Lung (tissue), 12 donors: Measurements from ENCODE around the gene DAAM1. TPM values are rescaled to one million over a fixed set of nuclear protein-coding genes. Genes with fewer than 3 reads are reported as not detected.

Source experiments
- ATAC-seq: fragments of 200-7000 bp; cut with Tn5 transposase; one replicate; pipeline ENCODE4 v1.9.1; 2020; ENCODE audit warnings: moderate number of reproducible peaks; ENCODE audit not compliant: insufficient read depth, low FRiP score
- DNase-seq, 3 donors: peaks; one replicate each; pipeline ENCODE4 v3.0.0-alpha.2; 2013 to 2017
- H3K27ac ChIP-seq, 2 donors: one replicate each; pipeline ENCODE4 v1.5.1; 2013; ENCODE audit warnings: mild to moderate bottlenecking in 2 of 2, moderate library complexity in 2 of 2, control low read depth in 1 of 2, inconsistent platforms in 1 of 2, low read depth in 1 of 2, low read length in 1 of 2
- H3K27me3 ChIP-seq, 3 donors: one replicate each; pipeline ENCODE4 v1.5.1; 2013; ENCODE audit warnings: low read length in 2 of 3; ENCODE audit not compliant: control insufficient read depth in 3 of 3, insufficient read depth in 3 of 3
- H3K36me3 ChIP-seq, 4 donors: one replicate each; pipeline ENCODE4 v1.5.1; 2013; ENCODE audit warnings: low read length in 4 of 4, mild to moderate bottlenecking in 1 of 4, moderate library complexity in 1 of 4; ENCODE audit not compliant: control insufficient read depth in 4 of 4, insufficient read depth in 4 of 4
- H3K4me1 ChIP-seq, 5 donors: one replicate each; pipeline ENCODE4 v1.5.1; 2013; ENCODE audit warnings: low read length in 5 of 5, mild to moderate bottlenecking in 2 of 5, moderate library complexity in 1 of 5; ENCODE audit not compliant: control insufficient read depth in 5 of 5, insufficient read depth in 5 of 5
- H3K4me3 ChIP-seq: one replicate; pipeline ENCODE4 v1.5.1; 2013; ENCODE audit warnings: mild to moderate bottlenecking, control low read depth, moderate library complexity
- H3K9ac ChIP-seq, 2 donors: one replicate each; pipeline ENCODE4 v1.5.1; 2013; ENCODE audit warnings: low read length in 2 of 2, control low read depth in 1 of 2; ENCODE audit not compliant: insufficient read depth in 1 of 2
- H3K9me3 ChIP-seq, 4 donors: one replicate each; pipeline ENCODE4 v1.5.1; 2013; ENCODE audit warnings: low read length in 3 of 4, mild to moderate bottlenecking in 1 of 4, moderate library complexity in 1 of 4; ENCODE audit not compliant: control insufficient read depth in 4 of 4, insufficient read depth in 3 of 4
- WGBS, 2 donors: extraction: QIAGEN DNeasy Blood & Tissue Kit; methylation state at CpG; one replicate each; pipeline ENCODE4 v1.1.7; 2013; 5-methylcytosine and 5-hydroxymethylcytosine counted together
- polyA plus RNA-seq, 2 donors: library from polyadenylated mRNA; stranded (reverse); fragments of 200-250 nt; gene quantifications; one replicate each; pipeline ENCODE4 v1.2.1, GENCODE V29; 2013
- total RNA-seq, 2 donors: library from RNA; depleted of rRNA in 1 of 2; stranded (reverse); fragments of >200 nt in 1 of 2; gene quantifications; one replicate each; pipeline ENCODE4 v1.2.1, GENCODE V29; 2014 to 2021
- TF ChIP-seq, protein P1 (sequence below): IDR thresholded peaks from 2 replicates; pipeline ENCODE4 v1.5.1; 2012; ENCODE audit warnings: mild to moderate bottlenecking; ENCODE audit errors: control extremely low read depth, extremely low read depth
- donor health status: control.
- donor health status: control.
- donor health status: Bipolar disorder and iron deficiency.
- donor health status: healthy.
- donor health status: DM: yes; HTN: yes; CAD: no.

The DAAM1 gene
- total and polyA plus RNA-seq, 4 donors, result 10.3 to 84.6 (median 32.6) TPM

GRCh38 chr14:59295951-59296350, 107.5 kb downstream of the DAAM1 start:
- Histone ChIP-seq H3K9ac (no peak overlapping the region), H3K9me3 (no peaks in the 10 kb centered on the region), H3K27me3 (no peaks in the 10 kb centered on the region), H3K4me1 (peaks cover 0 to 41% (median 24%) of the 10 kb centered on the region in 5 donors), H3K4me3 (no peak overlapping the region), H3K27ac (no peak overlapping the region), H3K36me3 (peaks cover 6 to 18% (median 12%) of the 10 kb centered on the region in 4 donors)
- no peak for DNase-seq
- TF ChIP-seq, protein P1, sequence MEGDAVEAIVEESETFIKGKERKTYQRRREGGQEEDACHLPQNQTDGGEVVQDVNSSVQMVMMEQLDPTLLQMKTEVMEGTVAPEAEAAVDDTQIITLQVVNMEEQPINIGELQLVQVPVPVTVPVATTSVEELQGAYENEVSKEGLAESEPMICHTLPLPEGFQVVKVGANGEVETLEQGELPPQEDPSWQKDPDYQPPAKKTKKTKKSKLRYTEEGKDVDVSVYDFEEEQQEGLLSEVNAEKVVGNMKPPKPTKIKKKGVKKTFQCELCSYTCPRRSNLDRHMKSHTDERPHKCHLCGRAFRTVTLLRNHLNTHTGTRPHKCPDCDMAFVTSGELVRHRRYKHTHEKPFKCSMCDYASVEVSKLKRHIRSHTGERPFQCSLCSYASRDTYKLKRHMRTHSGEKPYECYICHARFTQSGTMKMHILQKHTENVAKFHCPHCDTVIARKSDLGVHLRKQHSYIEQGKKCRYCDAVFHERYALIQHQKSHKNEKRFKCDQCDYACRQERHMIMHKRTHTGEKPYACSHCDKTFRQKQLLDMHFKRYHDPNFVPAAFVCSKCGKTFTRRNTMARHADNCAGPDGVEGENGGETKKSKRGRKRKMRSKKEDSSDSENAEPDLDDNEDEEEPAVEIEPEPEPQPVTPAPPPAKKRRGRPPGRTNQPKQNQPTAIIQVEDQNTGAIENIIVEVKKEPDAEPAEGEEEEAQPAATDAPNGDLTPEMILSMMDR, result no peak
- no peak for ATAC-seq

DNA sequence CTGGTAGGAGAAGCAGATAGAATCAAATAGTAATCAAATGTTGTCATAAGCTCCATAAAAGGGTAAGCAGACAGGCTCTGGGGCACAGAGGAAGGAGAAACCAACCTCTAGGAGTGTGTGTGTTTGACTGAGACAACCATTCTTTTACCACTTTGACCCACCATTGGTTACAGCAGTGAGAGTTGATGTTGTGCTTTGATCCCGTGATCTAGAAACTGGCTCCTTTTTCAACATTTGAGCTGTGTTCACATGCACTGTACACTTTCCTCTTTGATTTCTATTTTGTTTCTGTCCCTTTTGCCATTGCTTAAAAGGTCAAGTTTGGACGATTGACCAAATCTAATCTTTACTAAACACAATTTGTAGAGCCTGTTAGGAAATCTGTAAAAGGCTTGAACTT, 108.0 kb downstream of the DAAM1 start:
- Histone ChIP-seq H3K9me3 (no peaks in the 10 kb centered on the region), H3K9ac (no peak overlapping the region), H3K4me1 (peaks cover 0 to 41% (median 24%) of the 10 kb centered on the region in 5 donors), H3K36me3 (peaks cover 6 to 16% (median 9%) of the 10 kb centered on the region in 4 donors), H3K27me3 (no peaks in the 10 kb centered on the region), H3K27ac (no peak overlapping the region), H3K4me3 (no peak overlapping the region)
- 73 to 84% methylated on average over 2 of the region's 2 CpGs for WGBS, 2 donors
- no peak for DNase-seq
- no peak for ATAC-seq
- TF ChIP-seq, protein P1, result no peak

DNA sequence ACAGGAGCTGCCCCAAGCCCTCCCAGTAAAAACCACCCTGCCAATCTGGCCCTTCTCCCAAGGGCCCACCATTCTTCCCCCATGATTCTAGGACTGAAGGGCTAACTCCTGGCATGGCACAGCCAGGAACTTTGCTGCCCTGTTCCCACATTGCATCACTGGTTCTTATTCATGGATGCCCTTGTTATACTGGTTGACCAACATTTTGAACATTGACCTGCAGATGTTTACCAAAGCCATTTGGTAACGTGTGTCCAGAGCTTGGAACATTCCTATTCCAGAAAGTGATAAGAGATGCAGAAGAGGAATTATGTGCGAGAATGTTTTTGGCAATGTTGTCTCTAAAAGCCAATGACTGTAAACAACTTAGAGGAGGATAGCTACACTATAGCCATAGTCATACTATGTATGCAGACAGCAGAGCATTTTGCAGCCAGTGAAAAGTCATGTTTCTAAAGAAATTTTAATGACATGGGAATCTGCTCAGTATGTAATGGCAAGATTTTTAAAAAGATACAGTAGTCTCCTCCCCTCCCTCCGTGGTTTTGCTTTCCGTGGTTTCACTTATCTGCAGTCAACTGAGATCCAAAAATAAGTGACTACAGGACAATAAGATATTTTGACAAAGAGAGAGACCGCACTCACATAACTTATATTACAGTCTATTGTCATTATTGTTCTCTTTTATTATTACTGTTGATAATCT, 108.8 kb downstream of the DAAM1 start:
- no peaks in the 10 kb centered on the region for H3K27me3 ChIP-seq
- H3K9ac ChIP-seq, result no peak overlapping the region
- no peaks in the 10 kb centered on the region for H3K9me3 ChIP-seq
- no peak overlapping the region for H3K4me3 ChIP-seq
- TF ChIP-seq, protein P1, result no peak
- peaks cover 2 to 10% (median 3%) of the 10 kb centered on the region in 4 donors for H3K36me3 ChIP-seq
- ATAC-seq (no peak), DNase-seq (peak in 2 of 3 donors; percentile 79 to 88)
- no peak overlapping the region for H3K27ac ChIP-seq
- WGBS, 2 donors, result 43 to 47% methylated on average over 5 of the region's 5 CpGs
- H3K4me1 ChIP-seq, result peaks cover under 1 to 41% (median 24%) of the 10 kb centered on the region in 5 donors

DNA sequence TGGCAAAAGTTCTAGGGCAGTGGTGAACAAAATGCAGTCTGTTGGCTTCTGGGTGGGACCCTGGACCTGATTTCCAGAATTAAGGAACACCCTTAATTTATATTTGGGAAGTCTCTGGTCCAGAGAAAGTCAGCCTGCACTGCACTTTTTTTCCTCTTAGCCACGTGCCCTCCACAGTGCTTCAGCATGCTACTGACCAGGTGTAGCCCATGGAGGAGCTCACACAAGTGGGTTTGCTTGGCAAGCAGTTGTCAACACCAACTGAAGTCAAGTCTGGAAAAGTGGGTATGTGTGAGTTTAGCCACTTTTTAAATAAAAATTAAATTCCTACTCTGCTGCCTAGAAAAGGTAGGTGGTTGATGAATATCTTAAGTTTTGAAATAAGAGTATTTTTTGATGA, 111.3 kb downstream of the DAAM1 start:
- ATAC-seq (no peak), DNase-seq (no peak)
- TF ChIP-seq, protein P1, result no peak
- Histone ChIP-seq H3K27ac (no peak overlapping the region), H3K9ac (no peak overlapping the region), H3K9me3 (no peaks in the 10 kb centered on the region), H3K27me3 (no peaks in the 10 kb centered on the region), H3K4me3 (no peak overlapping the region), H3K36me3 (no peaks in the 10 kb centered on the region), H3K4me1 (peaks cover under 1 to 28% (median 12%) of the 10 kb centered on the region in 5 donors)
- WGBS, 2 donors, result 87 to 90% methylated on average over 1 of the region's 1 CpG
